ENCODE data around the gene RAB7A. TPM values are rescaled to one million over a fixed set of nuclear protein-coding genes. Genes with fewer than 3 reads are reported as not detected.

Gene RAB7A
- total and polyA plus RNA-seq, 2 of the 8 experiments (the other 6 are each of a cell fraction or from before 2014, with no cell fraction given): 179 to 195 TPM

- Histone ChIP-seq H3K4me2 (ENCODE audit: insufficient read depth in 1 of 2, low read depth in 2 of 2, low read length in 2 of 2) (no peak overlapping the region), H2AFZ (ENCODE audit: low read length) (no peak overlapping the region), H3K4ac (replicated peaks; ENCODE audit: insufficient read length, low read depth, low read length) (no peak overlapping the region), H3K27ac (ENCODE audit: low read depth, low read length) (no peak overlapping the region), H3K56ac (replicated peaks; ENCODE audit: insufficient read length, low read depth, low read length) (no peak overlapping the region), H3K23me2 (ENCODE audit: low read depth, low read length) (no peaks in the 10 kb centered on the region), H4K91ac (replicated peaks; ENCODE audit: insufficient read length, low read length) (no peak overlapping the region), H2BK15ac (ENCODE audit: low read length) (no peak overlapping the region), H3K79me1 (ENCODE audit: low read depth, low read length) (peaks cover 11% of the 10 kb centered on the region), H4K20me1 (replicated peaks in 1 of 2; ENCODE audit: control insufficient read depth in 1 of 2, insufficient read depth in 2 of 2, low read length in 2 of 2) (peaks cover 12 to 27% of the 10 kb centered on the region in 2 experiments), H3K79me2 (ENCODE audit: control insufficient read depth in 1 of 2, insufficient read depth in 2 of 2, low read length in 2 of 2) (peaks cover 3 to 89% of the 10 kb centered on the region in 2 experiments), H4K8ac (ENCODE audit: extremely low read depth, insufficient read depth, low read length) (no peak overlapping the region), H3K18ac (ENCODE audit: extremely low read depth, low read length) (no peak overlapping the region), H2BK20ac (ENCODE audit: low read length) (no peak overlapping the region), H2BK120ac (replicated peaks; ENCODE audit: low read depth, low read length) (no peak overlapping the region), H3K36me3 (ENCODE audit: control insufficient read depth in 2 of 4, insufficient read depth in 4 of 4, low read length in 3 of 4) (peaks cover 0 to 4% (median 1%) of the 10 kb centered on the region in 4 experiments; a peak in 1 of 8 replicates), H3K23ac (ENCODE audit: insufficient read length) (no peak overlapping the region), H2BK5ac (ENCODE audit: low read depth, low read length) (no peak overlapping the region), H3K4me1 (replicated peaks in 1 of 4; ENCODE audit: control insufficient read depth in 3 of 4, insufficient read depth in 4 of 4, low read length in 3 of 4) (0 out of 7 replicates have a peak, but pooled peaks cover 0 to 2% (median 0%) of the 10 kb centered on the region in 4 experiments), H2AK5ac (ENCODE audit: low read depth, low read length) (no peak overlapping the region), H3K9me3 (ENCODE audit: insufficient read depth in 2 of 2, low read depth in 1 of 2, low read length in 1 of 2) (no peaks in the 10 kb centered on the region), H3K27me3 (replicated peaks in 1 of 4; ENCODE audit: control insufficient read depth in 3 of 4, extremely low read depth in 1 of 4, insufficient read depth in 3 of 4, low read length in 3 of 4) (no peaks in the 10 kb centered on the region), H3K14ac (ENCODE audit: insufficient read length) (no peak overlapping the region), H3K4me3 (ENCODE audit: extremely low read depth in 1 of 4, insufficient read depth in 2 of 4, low read depth in 3 of 4, low read length in 4 of 4) (no peak overlapping the region), H2BK12ac (ENCODE audit: low read depth, low read length) (no peak overlapping the region), H3K9ac (replicated peaks in 1 of 4; ENCODE audit: extremely low read depth in 1 of 4, low read depth in 3 of 4, low read length in 3 of 4) (no peak overlapping the region), H4K5ac (ENCODE audit: insufficient read length, low read depth, low read length) (no peak overlapping the region)
- no peak for FAIRE-seq
- ChIA-PET POLR2A (ENCODE audit: partially characterized antibody) (interaction anchor here (0.7 to 1.7 kb wide), 7 partner anchors 8 to 119 kb away, joined by 3 to 5 read pairs (median 3); partner anchors contain the start of gene ACAD9), CTCF (ENCODE audit: partially characterized antibody) (interaction anchor here (1.0 to 2.8 kb wide), 7 partner anchors 9 to 86 kb away, joined by 3 to 13 read pairs (median 4); no protein-coding TSS in a partner anchor)
- WGBS, 2 experiments (ENCODE audit: extremely low coverage in 1 of 2, insufficient coverage in 1 of 2, insufficient read length in 1 of 2, insufficient replicate concordance in 2 of 2, low coverage in 1 of 2, low lambda C conversion rate in 2 of 2, missing lambda C conversion rate in 1 of 2): 98% methylated on average over 5 of the region's 5 CpGs; no CpG with 5 or more reads in 1 of the 2 experiments
- DNase-seq (ENCODE audit: low read depth in 1 of 2, low spot score in 2 of 2): no peak
- no peak for TF ChIP-seq TBP (IDR thresholded peaks at IDR 0.05; ENCODE audit: low read depth, low read length)
- no peak for TF ChIP-seq RBBP5 (IDR thresholded peaks at IDR 0.05; ENCODE audit: borderline replicate concordance, low read depth, low read length)
- no peak for TF ChIP-seq SIRT6 (IDR thresholded peaks at IDR 0.05; ENCODE audit: low read length)
- no peak for TF ChIP-seq USF2 (IDR thresholded peaks at IDR 0.05; ENCODE audit: low read length)
- no peak for TF ChIP-seq CEBPB (IDR thresholded peaks at IDR 0.05; ENCODE audit: low read depth, low read length)
- TF ChIP-seq, protein P1, sequence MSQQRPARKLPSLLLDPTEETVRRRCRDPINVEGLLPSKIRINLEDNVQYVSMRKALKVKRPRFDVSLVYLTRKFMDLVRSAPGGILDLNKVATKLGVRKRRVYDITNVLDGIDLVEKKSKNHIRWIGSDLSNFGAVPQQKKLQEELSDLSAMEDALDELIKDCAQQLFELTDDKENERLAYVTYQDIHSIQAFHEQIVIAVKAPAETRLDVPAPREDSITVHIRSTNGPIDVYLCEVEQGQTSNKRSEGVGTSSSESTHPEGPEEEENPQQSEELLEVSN (IDR thresholded peaks at IDR 0.05): no peak
- no peak for TF ChIP-seq TCF12 (IDR thresholded peaks at IDR 0.05; ENCODE audit: low read depth, low read length)
- TF ChIP-seq CBX8 (IDR thresholded peaks at IDR 0.05; ENCODE audit: borderline replicate concordance, low read depth, low read length): no peak
- no peak for TF ChIP-seq TAF1 (IDR thresholded peaks at IDR 0.05; ENCODE audit: low read depth, low read length)
- no peak for TF ChIP-seq EGR1 (IDR thresholded peaks at IDR 0.05; ENCODE audit: borderline replicate concordance, low read depth, low read length)
- TF ChIP-seq GABPA (IDR thresholded peaks at IDR 0.05; ENCODE audit: borderline replicate concordance, insufficient read depth, low read length): no peak
- no peak for TF ChIP-seq HDAC6 (IDR thresholded peaks at IDR 0.05; ENCODE audit: low read depth, low read length)
Measured at GRCh38 chr3:128760042-128760441, 34.1 kb downstream of the RAB7A start.

Measured in H1 (cell line).